ENCODE measurements around the gene SC5D. TPM values are rescaled to one million over a fixed set of nuclear protein-coding genes. Genes with fewer than 3 reads are reported as not detected.

Gene SC5D
- total RNA-seq = 20.6 and 23.6 TPM in 2 replicates

GRCh38 chr11:121292495-121293287, at the start of gene SC5D:
TSS of gene SC5D (plus strand) at chr11:121292771. CDS start at chr11:121303376, 10,605 bp downstream.

Other genes with a start within 250 kb of the SC5D start
- 0.19 and 0.27 TPM in 2 replicates for gene TECTA, start 191.5 kb upstream of the SC5D start, total RNA-seq
- 0.09 and 0.45 TPM in 2 replicates for gene SORL1, start 159.5 kb downstream of the SC5D start, total RNA-seq